GM21576 (cell line): ENCODE results near the gene ZNF234.
"Not testable (repeated sequence)": the region's sequence is repeated elsewhere in the genome, so short reads cannot be mapped to it uniquely, and the experiment has no call there.

Experiments
- ATAC-seq: cut with Tn5 transposase; IDR thresholded peaks from one replicate; pipeline ENCODE4 v1.9.1; 2021; ENCODE audit warnings: mild to moderate bottlenecking, moderate library complexity; ENCODE audit not compliant: unreplicated experiment

Gene ZNF234

DNA sequence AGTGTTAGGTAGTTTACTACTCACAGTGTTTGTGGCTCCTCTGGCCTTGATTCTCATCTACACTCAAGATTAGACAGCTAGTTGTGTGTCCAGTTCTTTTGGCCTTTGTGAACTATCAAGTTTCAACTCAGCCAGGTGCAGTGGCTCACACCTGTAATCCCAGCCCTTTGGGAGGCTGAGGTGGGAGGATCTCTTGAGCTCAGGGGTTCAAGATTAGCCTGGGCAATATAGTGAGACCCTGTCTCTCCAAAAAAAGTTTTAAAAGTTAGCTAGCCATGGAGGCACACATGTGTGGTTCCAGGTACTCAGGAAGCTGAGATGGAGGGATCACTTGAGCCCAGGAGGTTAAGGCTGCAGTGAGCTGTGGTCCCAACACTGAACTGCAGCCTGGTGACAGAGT lies 39.6 kb downstream of the ZNF234 start:
- no peak for ATAC-seq

DNA sequence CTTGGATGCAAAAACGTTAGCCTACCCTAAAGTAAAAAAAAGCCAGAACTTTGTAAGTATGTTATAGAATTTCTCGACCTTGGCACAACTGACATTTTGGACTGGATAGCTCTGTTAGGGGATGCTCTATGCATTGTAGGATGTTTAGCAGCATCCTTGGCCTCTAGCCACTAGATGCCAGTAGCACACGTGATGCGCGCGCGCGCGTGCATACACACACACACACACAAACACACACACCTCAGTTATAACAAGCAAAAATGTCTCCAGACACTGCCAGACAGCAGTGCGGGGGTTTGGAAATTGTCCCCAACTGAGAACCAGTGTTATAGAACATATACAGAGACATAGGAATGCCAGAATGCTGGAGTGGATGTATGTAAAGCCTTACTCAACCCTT lies 40.8 kb downstream of the ZNF234 start:
- no peak for ATAC-seq

DNA sequence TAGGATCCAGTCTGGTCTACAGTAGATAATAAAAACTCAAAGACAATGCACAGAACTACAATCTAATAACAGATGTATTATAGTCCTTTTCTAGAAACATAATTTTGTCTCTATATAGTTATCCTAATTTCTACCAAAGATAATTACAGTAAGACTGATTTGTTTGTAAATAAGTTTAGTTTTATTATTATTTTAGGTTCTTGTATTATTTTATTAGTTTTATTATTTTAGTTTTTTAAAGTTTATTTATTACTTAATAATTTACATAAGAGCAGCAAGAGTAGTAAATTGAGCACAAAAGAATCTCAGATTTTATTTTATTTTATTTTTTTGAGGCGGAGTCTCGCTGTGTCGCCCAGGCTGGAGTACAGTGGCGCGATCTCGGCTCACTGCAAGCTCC lies 48.7 kb downstream of the ZNF234 start:
- no peak for ATAC-seq

DNA sequence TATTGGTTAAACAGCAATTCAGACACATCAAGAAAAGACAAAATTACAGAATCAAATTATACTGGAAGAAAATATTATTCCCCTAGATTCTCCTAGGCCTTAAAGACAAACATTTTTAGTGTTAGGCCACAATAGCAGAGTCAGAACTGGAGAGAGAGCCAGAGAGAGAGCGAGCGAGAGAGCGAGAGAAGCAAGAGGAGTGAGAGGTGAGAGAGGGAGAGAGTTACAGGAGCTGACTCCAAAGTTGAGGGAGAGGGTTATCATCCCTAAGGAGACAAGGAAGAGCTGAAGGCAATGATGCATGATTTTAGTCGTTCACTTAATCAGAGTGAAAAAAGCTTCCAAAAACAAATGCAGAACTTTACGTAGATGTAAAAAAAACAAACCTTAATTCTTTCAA lies 50.8 kb downstream of the ZNF234 start:
- no peak for ATAC-seq

DNA sequence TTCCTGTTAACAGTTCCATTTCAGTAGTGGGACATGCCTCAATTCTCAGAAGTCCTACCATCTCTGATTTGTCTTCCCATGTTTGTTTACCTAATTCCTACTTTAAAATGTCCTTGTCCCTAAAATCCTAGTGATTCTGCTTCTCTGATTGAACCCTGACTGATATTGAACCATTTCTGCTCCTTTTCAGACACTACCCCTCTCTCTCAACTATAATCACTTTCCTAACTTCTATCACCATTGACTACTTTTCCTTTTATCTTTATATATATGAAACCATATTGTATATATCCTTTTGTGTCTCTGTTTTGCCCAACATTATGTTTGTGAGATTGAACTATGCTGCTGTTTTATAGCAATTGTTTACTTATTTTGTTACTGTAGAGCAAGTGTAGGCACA lies 55.4 kb downstream of the ZNF234 start:
- no peak for ATAC-seq

DNA sequence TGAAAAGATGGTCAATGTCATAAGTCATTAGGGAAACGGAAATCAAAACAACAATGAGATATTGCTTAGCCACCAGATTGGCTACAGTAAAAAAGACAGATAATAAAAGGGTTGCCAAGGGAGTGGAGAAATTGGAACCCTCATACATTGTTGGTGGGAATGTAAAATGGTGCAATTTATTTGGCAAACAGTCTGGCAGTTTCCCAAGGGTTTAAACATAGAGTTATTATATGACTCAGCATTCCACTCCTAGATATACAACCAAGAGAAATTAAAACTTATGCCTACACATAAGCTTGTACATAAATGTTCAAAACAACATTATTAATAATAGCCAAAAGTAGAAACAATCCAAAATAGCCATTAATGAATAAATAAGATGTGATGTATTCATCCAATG lies 61.1 kb downstream of the ZNF234 start:
- no peak for ATAC-seq

DNA sequence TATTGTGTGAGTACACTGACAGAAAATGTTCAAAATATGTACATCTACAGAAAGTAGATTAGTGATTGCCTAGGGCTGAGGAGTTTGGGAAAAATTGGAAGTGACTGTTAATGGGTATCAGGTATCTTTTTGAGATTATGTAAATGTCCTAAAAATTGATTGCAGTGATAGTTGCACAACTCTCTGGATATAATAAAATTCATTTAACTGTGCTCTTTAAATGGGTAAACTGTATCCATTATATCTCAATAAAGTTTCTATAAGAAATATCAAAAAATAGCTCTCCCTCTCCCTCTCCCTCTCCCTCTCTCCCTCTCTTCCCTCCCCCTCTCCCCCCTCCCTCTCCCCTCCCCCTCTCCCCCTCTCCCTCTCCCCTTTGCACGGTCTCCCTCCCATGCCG lies 61.6 kb downstream of the ZNF234 start:
- no peak for ATAC-seq

DNA sequence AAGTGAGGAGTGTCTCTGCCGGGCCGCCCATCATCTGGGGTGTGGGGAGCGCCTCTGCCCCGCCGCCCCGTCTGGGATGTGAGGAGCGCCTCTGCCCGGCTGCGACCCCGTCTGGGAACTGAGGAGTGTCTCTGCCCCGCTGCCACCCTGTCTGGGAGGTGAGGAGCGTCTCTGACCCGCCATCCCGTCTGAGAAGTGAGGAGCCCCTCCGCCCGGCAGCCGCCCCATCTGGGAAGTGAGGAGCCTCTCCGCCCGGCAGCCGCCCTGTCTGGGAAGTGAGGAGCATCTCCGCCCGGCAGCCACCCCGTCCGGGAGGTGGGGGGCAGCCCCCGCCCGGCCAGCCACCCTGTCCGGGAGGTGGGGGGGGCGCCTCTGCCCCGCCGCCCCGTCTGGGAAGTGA lies 62.5 kb downstream of the ZNF234 start:
- not testable (repeated sequence) for ATAC-seq

DNA sequence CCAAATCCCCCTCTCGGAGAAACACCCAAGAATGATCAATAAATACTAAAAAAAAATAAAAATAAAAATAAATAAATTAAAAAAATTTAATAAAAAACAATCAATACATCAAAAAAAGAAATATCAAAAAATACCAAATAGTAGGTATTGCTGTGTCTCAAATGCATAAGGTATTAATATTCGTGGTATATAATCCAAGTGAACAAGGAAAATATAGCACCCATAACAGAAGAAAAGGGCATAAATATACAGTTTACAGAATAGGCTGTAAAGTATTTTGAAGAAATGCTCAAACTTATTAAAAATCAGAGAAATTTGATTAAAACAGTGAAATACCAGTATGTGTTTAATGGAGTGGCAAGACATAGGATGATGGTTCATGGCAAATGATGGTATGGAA lies 63.4 kb downstream of the ZNF234 start:
- no peak for ATAC-seq

DNA sequence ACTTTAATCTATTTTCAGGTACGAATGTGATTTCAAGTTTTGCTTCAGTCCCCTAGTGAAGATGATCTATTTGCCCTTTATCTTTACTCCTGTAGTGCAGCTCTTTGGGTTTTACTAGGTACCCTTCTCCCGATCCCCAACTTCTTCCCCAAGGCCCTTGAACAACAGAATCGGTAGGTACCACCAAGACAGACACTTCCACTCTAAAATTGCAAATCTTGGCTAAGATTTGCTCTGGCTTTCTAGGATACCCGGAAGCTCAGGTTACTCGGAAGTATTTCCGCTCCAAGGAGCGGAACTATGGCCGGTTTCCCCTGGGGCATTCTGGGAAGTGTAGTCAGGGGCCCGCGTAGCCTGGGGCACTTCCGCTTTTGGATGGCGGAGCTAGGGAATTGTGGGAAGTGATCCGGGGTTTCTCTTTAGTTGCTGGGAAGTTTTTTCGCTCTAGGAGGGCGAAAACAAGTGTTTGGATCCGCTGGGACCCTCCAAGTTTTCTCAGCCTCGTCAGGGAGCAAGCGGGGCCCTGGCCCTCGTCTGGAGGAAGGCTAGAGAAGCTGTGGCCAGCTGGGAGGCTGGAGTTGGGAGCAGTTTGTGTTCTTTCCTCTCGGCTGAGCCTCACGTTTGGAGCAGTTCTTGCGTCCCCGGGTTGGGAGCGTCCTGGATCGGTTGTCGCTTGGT lies 65.9 kb downstream of the ZNF234 start:
- ATAC-seq: peak; percentile 89
